Measurements from ENCODE around the gene SLC30A1. TPM values are rescaled to one million over a fixed set of nuclear protein-coding genes. Genes with fewer than 3 reads are reported as not detected.
"Not testable (repeated sequence)": the region's sequence is repeated elsewhere in the genome, so short reads cannot be mapped to it uniquely, and the experiment has no call there.

Gene SLC30A1
- total RNA-seq, 2 donors from 2014 or later, result 20.7 to 25.8 TPM

- no peak for DNase-seq (ENCODE audit: low spot score)
- intact Hi-C loops (cut with DNase I), result no loop called here
Observed at GRCh38 chr1:211564084-211564483, 14.9 kb downstream of the SLC30A1 start.

GRCh38 chr1:211559222-211560010, 19.5 kb downstream of the SLC30A1 start:
- DNase-seq (ENCODE audit: low spot score), result no peak
- intact Hi-C loops (cut with DNase I), result no loop called here

- no peak for DNase-seq (ENCODE audit: low spot score)
- intact Hi-C loops (cut with DNase I), result no loop called here
Observed at GRCh38 chr1:211557894-211558625, 20.9 kb downstream of the SLC30A1 start.

- DNase-seq (ENCODE audit: low spot score), result no peak
- intact Hi-C loops (cut with DNase I), result no loop called here
Observed at GRCh38 chr1:211553549-211553948, 25.4 kb downstream of the SLC30A1 start.

- intact Hi-C loops (cut with DNase I), result no loop called here
- no peak for DNase-seq (ENCODE audit: low spot score)
Observed at GRCh38 chr1:211551638-211552460, 27.1 kb downstream of the SLC30A1 start.

GRCh38 chr1:211549092-211549711, 29.8 kb downstream of the SLC30A1 start:
- DNase-seq (ENCODE audit: low spot score), result no peak
- intact Hi-C loops (cut with DNase I), result no loop called here

GRCh38 chr1:211548321-211549091, 30.5 kb downstream of the SLC30A1 start:
- intact Hi-C loops (cut with DNase I), result no loop called here
- peak; percentile 58 for DNase-seq (ENCODE audit: low spot score)

GRCh38 chr1:211547710-211548109, 31.3 kb downstream of the SLC30A1 start:
- intact Hi-C loops (cut with DNase I), result no loop called here
- no peak for DNase-seq (ENCODE audit: low spot score)

- intact Hi-C loops (cut with DNase I), result no loop called here
- no peak for DNase-seq (ENCODE audit: low spot score)
Observed at GRCh38 chr1:211546543-211546942, 32.4 kb downstream of the SLC30A1 start.

GRCh38 chr1:211543025-211543424, 35.9 kb downstream of the SLC30A1 start:
- intact Hi-C loops (cut with DNase I), result no loop called here
- DNase-seq (ENCODE audit: low spot score), result no peak

GRCh38 chr1:211541720-211542477, 37.1 kb downstream of the SLC30A1 start:
- intact Hi-C loops (cut with DNase I), result no loop called here

GRCh38 chr1:211541278-211541677, 37.7 kb downstream of the SLC30A1 start:
- no peak for DNase-seq (ENCODE audit: low spot score)
- intact Hi-C loops (cut with DNase I), result no loop called here

More at GRCh38 chr1:211541720-211542477, 37.1 kb downstream of the SLC30A1 start:
- no peak for DNase-seq (ENCODE audit: low spot score)

GRCh38 chr1:211540824-211541223, 38.1 kb downstream of the SLC30A1 start:
- intact Hi-C loops (cut with DNase I); DNase-seq (ENCODE audit: low spot score): not testable (repeated sequence)

GRCh38 chr1:211538287-211538686, 40.7 kb downstream of the SLC30A1 start:
- DNase-seq (ENCODE audit: low spot score), result no peak

GRCh38 chr1:211537253-211537652, 41.7 kb downstream of the SLC30A1 start:
- DNase-seq (ENCODE audit: low spot score), result no peak
- intact Hi-C loops (cut with DNase I), result no loop called here

More at GRCh38 chr1:211538287-211538686, 40.7 kb downstream of the SLC30A1 start:
- intact Hi-C loops (cut with DNase I), result no loop called here

GRCh38 chr1:211536606-211537005, 42.4 kb downstream of the SLC30A1 start:
- intact Hi-C loops (cut with DNase I), result no loop called here
- DNase-seq (ENCODE audit: low spot score), result no peak

GRCh38 chr1:211535346-211535745, 43.6 kb downstream of the SLC30A1 start:
- intact Hi-C loops (cut with DNase I), result no loop called here
- no peak for DNase-seq (ENCODE audit: low spot score)
